Neural progenitor cell (in vitro differentiated cells): ENCODE results near the gene NKAIN2.

ENCODE experiments used
- CTCF ChIP-seq: fragments of 200-600 bp; sonication (generic); IDR thresholded peaks from 2 replicates; pipeline ENCODE4 v1.5.1; 2017; ENCODE audit warnings: antibody characterized with exemption, mild to moderate bottlenecking
- EZH2 ChIP-seq: fragments of 200-600 bp; sonication (generic); IDR thresholded peaks from 2 replicates; pipeline ENCODE4 v1.6.1; 2017; ENCODE audit warnings: antibody characterized with exemption, mild to moderate bottlenecking, moderate library complexity

GRCh38 chr6:124694139-124694705, 890.6 kb downstream of the NKAIN2 start:
- no peak for TF ChIP-seq CTCF
- TF ChIP-seq EZH2 = no peak
